Measurements from ENCODE around the gene ANKRD12.
A peak's percentile ranks its signal among the peaks of the same experiment; 100 is the strongest.
"Not testable (repeated sequence)": the region's sequence is repeated elsewhere in the genome, so short reads cannot be mapped to it uniquely, and the experiment has no call there.

The ANKRD12 gene

DNA sequence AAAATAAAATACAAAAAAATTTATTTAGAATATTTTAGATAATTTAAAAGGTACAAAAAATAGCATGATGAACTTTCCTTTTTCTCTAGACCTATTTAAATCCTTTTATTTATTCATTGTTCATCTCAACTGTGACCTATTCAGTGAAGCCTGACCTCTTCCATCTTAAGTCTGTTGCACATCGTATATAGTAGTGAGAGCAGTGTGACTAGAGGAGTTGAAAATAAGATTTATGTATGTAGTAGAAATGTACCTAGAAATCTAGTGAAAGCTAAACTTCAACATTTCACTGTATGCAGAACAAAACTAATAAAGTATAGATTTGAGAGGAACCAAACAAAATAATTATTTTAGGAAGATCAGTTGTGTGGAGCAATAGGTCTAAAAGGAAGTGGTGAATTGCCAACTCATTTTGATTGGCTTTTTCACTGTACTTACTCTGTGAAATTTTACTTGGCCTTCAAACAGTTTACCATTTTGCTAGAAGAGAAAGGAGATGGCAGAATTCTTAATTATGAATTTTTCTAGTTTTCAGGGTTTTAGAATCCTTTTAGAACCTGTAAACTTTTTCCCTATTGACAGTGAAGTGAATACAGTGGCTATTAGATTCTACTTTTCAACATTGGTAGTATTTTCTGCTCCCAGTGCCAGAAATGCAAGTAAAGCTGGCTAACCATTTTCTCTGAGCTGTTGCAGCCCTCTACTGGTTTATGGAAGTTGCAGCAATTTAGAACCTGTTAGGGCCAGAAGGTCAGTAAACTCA, 11.0 kb downstream of the ANKRD12 start:
- peak; percentile 10 for DNase-seq

DNA sequence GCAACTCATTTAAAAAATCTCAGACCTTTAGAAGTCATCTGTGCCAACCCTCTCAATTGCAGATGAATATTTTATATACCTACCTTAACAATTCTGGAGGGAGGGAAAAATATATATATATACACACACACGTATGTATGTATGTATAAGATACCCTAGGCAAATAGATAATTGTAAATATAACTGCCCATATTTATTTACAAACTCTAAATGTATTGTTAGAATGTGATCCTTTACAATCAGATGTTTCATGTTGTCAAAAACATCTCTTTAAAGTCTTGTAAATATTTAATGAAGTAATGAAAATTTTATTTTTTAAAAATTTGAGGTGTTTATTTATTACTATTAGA, 11.6 kb downstream of the ANKRD12 start:
- no peak for DNase-seq

DNA sequence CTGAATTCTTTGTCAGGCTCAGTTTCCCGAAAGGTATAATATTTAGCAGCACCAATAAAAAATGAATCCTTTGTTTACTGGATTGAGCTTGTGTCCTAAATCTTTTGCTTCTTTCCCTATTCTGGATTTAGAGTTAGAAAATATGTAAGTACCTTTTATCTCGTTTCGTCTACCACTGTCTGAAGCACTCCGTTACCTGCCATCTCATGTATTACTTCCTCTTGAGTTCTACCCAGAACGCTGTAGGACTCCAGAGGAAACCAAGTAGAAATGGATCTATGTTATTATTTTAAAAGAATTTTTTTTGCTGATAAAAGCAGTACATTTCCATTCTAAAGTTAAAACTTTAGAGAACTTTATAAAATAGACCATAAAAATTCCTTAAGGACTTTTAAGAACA, 13.5 kb downstream of the ANKRD12 start:
- no peak for DNase-seq

DNA sequence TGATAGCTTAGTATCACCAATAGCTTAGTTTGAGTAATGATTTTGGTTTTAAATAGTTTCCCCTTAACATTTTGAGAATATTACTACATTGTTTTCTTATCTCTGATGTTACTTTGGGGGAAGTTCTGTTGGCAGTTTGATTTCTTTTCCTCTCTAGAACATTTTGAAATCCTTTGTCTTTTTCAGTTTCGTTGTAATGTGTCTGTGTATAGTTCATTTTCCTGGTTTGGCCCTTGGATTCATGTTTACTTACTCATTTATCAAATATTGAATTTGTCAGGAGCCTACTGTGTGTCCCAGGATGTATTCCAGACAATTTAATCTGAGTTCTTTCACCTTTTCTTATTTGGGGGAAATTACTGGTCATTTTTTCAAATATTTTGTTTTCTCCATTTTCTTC, 16.7 kb downstream of the ANKRD12 start:
- no peak for DNase-seq

DNA sequence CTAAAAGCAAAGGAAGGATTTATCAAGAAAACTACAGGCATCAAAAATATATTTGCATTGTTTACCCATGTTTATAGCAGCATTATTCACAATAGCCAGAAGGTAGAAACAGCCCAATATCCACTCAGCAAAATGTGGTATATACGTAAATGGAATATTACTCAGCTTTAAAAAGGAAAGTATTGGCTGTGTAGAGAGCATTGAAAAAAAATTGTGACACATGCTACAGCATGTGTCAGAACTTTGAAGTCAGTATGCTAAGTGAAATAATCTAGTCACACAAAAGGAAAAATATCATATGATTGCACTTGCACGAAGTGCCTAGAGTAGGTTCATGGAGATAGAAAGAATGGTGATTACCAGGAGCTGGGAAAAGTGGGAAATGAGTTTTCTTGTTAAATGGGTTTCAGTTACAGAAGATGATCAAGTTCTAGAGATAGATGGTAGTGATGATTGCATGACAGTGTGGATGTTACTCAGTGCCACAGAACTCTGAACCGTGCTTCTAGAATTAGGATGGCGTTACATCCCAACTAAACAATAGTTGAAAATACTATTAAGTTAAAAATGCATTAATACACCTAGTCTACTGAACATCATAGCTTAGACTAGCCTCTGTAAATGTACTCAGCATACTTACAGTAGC, 20.1 kb downstream of the ANKRD12 start:
- DNase-seq: no peak

DNA sequence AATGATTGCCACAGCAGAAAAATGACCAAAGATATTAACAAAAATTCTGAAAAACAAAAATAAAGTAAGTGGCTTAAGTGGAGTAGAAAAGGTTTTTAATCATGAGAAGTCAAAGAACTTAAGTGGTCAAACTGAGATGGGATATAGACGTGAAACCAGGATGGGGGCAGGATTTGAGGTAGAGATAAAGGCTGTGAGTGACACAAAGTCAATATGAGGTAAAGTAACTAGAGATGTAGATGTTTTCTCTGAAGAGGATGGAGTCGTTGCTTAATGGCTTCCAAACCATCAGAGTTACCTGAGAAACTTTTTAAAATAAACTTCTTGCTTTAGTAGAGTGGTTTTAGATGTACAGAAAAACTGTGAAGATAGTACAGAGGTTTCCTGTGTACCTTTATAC, 21.2 kb downstream of the ANKRD12 start:
- DNase-seq: no peak

DNA sequence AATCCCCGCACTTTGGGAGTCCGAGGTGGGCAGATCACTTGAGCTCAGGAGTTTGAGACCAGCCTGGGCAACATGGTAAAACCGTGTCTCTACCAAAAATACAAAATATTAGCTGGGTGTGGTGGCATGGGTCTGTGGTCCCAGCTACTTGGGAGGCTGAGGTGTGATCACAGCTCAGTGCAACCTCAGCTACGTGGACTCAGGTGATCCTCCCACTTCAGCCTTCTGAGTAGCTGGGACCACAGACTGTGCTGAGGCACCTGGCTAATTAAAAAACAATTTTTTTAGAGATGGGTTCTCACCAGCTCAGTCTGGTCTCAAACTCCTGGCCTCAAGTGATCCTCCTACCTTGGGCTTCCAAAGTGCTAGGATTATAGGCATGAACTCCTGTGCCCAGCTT, 23.4 kb downstream of the ANKRD12 start:
- DNase-seq: no peak

DNA sequence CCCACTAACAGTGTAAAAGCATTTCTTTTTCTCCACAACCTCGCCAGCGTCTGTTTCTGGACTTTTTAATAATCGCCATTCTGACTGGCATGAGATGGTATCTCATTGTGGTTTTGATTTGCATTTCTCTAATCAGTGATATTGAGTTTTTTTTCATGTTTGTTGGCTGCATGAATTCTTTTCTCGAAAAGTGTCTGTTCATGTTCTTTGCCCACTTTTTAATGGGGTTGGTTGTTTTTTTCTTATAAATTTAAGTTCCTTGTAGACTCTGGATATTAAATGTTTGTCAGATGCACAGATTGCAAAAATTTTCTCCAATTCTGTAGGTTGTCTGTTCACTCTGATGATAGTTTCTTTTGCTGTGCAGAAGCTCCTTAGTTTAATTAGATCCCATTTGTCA, 26.1 kb downstream of the ANKRD12 start:
- DNase-seq: not testable (repeated sequence)

DNA sequence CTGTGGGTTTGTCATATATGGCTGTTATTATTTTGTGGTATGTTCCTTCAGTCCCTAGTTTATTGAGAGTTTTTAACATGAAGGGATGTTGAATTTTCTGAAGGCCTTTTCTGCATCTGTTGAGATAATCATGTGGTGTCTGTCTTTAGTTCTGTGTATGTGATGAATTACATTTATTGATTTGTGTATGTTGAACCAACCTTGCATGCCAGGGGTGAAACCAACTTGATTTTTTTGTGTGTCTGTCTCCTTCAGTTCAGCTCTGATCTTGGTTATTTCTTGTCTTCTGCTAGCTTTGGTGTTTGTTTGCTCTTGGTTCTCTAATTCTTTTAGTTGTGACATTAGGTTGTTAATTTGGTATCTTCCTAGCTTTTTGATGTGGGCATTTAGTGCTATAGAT, 27.6 kb downstream of the ANKRD12 start:
- not testable (repeated sequence) for DNase-seq

DNA sequence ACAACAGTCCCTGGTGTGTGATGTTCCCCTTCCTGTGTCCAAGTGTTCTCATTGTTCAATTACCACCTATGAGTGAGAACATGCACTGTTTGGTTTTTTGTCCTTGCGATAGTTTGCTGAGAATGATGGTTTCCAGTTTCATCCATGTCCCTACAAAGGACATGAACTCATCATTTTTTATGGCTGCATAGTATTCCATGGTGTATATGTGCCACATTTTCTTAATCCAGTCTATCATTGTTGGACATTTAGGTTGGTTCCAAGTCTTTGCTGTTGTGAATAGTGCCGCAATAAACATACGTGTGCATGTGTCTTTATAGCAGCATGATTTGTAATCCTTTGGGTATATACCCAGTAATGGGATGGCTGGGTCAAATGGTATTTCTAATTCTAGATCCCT, 29.3 kb downstream of the ANKRD12 start:
- DNase-seq: not testable (repeated sequence)

DNA sequence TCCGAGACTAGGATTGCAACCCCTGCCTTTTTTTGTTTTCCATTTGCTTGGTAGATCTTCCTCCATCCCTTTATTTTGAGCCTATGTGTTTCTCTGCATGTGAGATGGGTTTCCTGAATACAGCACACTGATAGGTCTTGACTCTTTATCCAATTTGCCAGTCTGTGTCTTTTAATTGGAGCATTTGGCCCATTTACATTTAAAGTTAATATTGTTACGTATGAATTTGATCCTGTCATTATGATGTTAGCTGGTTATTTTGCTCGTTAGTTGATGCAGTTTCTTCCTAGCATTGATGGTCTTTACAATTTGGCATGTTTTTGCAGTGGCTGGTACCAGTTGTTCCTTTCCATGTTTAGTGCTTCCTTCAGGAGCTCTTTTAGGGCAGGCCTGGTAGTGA, 32.9 kb downstream of the ANKRD12 start:
- DNase-seq: not testable (repeated sequence)

DNA sequence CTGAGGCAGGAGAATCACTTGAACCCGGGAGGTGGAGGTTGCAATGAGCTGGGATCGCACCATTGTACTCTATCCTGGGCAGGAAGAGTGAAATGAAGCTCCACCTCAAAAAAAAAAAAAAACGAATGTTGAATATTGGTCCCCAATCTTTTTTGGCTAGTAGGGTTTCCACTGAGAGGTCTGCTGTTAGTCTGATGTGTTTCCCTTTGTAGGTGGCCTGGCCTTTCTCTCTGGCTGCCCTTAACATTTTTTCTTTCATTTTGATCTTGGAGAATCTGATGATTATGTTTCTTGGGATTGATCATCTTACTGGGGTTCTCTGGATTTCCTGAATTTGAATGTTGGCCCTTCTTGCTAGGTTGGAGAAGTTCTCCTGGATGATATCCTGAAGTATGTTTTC, 35.3 kb downstream of the ANKRD12 start:
- not testable (repeated sequence) for DNase-seq

DNA sequence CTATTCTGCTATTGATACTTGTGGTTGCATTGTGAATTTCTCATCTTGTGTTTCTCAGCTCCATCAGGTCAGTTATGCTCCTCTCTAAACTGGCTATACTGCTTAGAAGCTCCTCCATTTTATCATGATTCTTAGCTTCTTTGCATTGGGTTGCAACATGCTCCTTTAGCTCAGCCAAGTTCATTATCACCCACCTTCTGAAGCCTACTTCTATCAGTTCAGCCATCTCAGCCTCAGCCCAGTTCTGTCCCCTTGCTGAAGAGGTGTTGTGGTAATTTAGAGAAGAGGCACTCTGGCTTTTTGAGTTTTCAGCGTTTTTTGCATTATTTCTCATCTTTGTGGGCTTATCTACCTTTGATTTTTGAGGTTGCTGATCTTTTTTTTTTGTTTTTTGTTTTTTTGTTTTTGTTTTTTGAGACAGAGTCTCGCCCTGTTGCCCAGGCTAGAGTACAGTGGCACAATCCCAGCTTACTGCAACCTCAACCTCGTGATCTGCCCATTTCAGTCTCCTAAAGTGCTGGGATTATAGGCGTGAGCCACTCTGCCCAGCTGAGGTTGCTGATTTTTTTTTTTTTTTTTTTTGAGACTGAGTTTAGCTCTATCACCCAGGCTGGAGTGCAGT, 36.0 kb downstream of the ANKRD12 start:
- DNase-seq: no peak

DNA sequence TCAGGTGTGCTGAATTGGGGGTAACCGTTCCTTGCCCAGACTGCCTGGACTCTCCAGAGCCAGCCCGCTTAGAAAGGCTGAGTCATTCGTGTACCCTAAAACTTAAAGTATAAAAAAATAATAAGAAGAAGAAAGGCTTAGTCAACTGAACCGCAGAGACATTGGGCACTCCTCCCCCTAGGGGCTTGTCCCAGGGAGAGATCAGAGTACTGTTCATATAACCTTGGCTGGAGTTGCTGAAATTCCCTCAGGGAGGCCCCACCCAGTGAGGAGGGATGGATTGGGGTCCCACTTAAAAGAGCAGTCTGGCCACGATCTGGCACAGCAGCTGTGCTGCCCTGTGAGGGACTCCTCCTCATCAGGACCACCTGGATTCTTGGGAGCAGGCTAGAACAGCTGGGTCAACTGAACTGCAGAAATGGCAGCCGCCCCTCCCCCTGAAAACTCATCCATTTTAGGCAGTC, 37.2 kb downstream of the ANKRD12 start:
- DNase-seq: no peak

DNA sequence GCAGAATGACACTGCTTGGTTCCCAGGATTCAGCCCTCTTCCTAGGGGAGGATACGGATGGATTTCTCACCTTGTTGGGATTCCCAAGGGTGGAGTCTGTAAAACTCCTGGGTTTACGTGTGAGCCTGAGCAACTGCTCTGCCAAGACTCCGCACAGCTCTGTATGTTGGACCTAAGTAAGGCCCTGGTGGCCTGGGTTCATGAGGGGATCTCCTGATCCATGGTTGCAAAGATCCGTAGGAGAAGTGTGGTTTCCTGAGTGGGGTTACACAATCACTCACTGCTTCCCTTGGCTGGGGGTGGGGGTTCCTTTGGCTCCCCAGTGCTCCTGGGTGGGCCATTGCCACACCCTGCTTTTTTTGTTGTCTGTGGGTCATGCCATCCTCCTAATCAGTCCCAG, 37.7 kb downstream of the ANKRD12 start:
- DNase-seq: no peak

DNA sequence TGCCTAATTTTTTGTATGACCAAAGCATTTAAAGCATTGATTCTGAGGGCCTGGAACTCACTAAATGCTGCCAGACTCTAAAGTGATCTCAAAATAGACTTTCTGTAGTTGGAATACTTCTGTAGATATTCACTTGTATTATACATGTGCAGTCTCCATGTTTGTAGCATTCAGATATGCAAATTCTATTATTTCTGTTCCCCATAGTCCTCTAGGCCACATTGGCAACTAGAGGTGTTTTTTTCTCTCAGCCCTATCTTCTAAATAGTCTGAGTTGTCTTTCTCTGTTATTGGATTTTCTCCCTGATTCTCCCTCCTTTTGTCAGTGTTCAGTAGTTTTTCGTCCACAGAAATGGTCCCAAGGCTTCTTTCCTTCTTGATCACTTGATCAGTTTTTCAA, 38.5 kb downstream of the ANKRD12 start:
- DNase-seq: no peak

DNA sequence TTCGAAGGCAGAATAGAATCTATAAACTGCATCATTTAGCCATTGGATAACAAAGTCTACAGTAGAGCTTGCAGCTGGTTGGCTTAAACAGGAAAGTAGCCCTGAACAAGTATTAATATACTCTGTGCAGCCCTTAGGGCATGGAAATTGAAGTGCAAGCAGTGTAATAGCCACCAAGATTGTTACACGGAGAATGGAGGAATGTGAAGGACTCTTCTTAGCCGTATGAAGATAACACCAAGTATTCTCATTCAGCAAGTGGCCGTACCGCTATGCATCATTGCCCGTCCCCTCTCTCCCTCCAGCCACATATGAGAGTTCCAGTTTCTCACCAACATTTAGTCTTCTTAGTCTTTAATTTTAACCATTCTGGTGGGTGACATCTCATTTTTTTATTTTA, 40.5 kb downstream of the ANKRD12 start:
- no peak for DNase-seq

DNA sequence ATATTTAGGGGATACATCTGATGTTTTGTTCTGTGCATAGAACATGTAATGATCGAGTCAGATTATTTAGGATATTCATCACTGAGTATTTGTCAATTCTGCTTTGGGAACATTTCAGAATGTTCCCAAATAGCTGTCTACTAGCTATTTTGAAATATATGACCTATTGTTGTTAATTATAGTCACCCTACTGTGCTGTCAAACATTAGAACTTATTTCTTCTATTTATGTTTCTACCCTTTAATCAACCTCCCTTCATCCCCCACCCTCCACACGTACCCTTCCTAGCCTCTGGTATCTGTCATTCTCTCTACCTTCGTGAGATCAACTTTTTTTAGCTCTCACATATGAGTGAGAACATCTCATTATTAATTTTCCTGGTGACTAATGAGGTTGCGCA, 40.9 kb downstream of the ANKRD12 start:
- DNase-seq: no peak

DNA sequence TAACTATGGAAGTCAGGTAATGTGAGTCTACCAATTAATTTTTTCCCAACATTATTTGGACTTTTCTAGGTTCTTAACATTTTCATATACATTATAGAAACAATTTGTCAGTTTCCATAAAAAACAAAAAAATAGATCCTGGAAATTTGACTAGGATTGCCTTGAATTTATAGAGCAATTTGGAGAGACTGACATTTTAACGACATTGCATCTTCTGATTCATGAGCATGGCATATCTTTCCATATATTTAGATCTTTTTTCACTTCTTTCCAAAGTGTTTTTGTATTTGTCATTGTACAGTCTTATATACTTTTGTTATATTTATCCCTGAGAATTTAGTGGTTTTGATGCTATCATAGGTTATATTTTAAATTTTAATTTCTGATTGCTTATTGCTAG, 42.0 kb downstream of the ANKRD12 start:
- no peak for DNase-seq

DNA sequence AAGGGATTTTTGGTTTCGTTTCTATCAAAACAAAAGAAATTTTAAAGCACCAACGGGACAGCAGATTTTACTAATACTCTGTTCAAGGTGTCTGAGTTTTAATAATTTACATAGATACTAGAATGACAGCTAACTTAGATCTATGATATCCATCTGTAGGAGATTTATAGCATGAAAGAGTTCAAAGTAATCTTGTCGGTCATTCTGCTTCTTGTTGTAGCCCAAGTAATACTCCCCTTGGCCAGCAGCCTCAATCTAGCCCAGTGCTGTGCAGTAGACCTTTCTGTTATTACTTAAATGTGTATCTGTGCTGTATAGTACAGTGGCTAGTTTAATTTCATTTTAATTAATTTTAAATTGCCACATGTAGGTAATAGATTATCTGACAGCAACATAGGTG, 44.7 kb downstream of the ANKRD12 start:
- DNase-seq: no peak

DNA sequence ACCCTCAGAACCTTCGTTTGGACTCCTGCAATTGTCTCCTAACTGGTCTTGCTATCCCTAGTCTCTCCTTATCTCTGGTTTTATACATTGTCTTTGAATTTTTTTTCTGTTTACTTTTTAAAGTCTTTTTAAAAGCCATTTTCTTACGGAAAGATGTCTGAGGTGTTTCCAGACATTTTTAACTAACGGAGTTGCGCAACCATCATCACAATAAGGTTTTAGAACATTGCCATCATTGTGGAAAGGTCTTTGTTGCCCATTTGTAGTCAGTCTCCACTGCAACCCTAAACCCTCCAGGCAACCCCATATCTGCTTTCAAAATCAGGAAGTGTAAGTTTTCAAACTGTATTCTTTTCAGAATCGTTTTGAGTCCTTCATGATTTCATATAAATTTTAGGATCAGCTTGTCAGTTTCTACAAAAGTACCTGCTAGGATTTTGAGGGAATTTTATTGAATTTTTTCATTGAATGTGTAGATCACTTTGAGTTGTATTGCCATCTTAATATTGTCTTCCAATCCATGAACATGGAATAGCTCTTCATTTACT, 46.3 kb downstream of the ANKRD12 start:
- no peak for DNase-seq

DNA sequence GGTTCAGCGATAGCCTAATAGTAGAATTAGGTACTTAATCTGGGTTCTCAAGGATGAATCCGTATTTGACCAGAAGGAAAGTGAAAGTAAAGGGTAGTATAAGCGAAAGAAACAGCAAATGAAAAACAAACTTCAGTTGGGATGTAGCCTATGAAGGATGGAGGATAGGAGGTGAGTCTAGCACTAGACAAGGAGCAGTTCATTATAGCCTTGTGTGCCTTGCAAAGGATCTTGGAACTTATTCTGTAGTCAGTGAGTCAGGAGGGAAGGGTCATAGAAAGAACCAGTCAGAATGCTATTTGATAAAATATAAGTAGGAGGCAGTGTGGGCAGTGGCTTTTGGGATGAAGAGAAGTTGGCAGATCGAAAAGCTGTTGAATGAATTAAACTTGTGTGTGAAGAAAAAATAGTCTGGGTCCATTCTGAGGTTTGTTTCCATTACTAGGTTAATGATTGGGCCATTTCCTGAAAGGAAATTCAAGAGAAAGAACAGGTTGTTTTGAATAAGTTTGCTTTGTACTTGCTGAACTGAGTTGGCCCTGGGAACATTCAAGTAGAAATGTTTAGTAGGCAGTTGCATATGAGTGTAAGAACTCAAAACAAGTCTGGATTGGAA, 48.5 kb downstream of the ANKRD12 start:
- DNase-seq: no peak

DNA sequence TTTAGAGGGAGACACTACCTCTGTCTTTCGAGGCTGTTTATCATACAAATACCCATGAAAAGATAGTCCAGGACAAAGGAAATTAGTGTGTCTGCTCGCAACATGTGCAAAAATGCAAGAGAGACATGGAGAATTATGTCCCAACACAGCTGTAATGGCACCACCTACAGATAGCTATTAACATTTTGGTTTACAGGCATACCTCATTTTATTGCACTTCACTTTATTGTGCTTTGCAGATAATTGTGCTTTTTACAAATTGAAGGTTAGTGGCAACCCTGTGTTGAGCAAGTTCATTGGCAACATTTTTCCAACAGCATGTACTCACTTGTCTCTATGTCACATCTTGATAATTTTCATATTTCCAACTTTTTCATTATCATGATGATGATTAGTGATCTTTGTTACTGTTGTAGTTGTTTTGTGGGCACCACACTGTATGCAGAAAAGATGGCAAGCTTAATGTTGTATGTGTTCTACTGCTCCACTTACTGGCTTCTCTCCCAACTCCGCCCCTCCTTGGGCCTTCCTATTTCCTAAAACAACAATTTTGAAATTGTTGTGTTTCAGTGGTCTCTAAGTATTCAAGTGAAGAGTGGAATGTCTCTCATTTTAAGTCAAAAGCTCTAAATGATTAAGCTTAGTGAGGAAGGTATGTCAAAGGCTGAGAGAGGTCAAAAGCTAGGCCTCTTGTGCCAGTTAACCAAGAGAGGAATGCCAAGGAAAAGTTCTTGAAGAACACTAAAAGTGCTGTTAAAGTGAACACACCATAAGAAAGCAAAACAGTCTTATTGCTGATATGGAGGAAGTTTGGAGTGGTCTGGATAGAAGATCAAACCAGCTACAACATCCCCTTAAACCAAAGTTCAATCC, 52.0 kb downstream of the ANKRD12 start:
- no peak for DNase-seq
